ENCODE data around the gene RPN1. TPM values are rescaled to one million over a fixed set of nuclear protein-coding genes. Genes with fewer than 3 reads are reported as not detected.
"Not testable (repeated sequence)": the region's sequence is repeated elsewhere in the genome, so short reads cannot be mapped to it uniquely, and the experiment has no call there.

The RPN1 gene
- total RNA-seq, 1 donor, result 341 TPM

DNA sequence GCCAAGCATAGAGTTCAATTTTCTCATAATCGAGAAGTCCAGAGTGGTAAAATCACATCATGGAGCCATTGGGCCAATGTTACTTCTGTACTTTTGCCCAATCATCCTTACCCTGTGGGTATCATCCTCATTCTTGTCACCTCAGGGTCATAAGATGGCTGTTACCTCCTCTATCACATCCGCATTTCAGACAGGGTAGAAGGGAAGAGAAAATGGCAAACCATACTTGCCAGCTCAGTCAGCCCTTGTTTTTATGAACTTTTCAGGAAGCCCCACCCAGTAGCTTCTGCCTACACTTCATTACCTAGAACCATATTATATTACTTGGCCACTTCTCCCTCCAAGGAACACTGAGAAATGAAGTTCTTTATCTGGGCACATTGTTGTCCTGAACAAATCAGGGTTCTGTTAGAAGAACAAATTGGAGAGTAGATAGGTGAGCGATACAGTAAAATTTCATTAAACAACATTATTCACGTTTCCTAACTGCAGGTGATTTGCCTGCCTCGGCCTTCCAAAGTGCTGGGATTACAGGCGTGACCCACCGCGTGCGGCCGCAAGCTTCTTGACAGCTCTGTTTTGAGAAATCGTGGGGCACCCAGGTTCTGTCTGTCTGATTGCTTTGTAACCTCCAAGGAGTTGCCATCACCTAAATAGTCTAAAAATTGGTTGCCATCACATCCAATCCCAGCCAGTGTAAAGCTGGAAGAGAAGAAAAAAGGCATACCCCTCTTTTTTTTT, 34.5 kb upstream of the RPN1 start:
- DNase-seq (ENCODE audit: low read depth), result no peak
- TF ChIP-seq, protein P1, sequence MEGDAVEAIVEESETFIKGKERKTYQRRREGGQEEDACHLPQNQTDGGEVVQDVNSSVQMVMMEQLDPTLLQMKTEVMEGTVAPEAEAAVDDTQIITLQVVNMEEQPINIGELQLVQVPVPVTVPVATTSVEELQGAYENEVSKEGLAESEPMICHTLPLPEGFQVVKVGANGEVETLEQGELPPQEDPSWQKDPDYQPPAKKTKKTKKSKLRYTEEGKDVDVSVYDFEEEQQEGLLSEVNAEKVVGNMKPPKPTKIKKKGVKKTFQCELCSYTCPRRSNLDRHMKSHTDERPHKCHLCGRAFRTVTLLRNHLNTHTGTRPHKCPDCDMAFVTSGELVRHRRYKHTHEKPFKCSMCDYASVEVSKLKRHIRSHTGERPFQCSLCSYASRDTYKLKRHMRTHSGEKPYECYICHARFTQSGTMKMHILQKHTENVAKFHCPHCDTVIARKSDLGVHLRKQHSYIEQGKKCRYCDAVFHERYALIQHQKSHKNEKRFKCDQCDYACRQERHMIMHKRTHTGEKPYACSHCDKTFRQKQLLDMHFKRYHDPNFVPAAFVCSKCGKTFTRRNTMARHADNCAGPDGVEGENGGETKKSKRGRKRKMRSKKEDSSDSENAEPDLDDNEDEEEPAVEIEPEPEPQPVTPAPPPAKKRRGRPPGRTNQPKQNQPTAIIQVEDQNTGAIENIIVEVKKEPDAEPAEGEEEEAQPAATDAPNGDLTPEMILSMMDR (IDR thresholded peaks at IDR 0.05; ENCODE audit: insufficient read depth, low read length), result no peak
- H3K4me3 ChIP-seq (ENCODE audit: low read depth, low read length), result no peak overlapping the region

DNA sequence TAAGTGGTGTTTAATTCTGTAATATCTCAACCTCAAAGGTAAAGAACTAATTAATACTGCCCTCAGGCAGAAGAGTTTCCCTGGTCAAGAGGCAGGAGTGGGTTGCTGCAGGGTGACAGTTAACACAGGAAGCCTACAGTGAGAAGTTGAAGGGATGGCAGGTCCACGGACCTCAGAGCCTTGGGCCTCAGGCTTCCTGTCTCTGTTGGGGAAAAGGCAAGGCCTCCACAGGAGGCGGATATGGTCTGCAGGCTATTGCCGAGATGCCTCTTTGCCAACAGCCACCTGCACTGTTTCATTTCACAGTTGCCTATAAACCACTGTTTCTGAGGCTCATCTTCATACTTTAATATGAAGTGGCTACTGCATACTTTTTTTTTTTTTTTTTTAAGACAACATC, 33.3 kb upstream of the RPN1 start:
- no peak overlapping the region for H3K4me3 ChIP-seq (ENCODE audit: low read depth, low read length)
- TF ChIP-seq, protein P1 (IDR thresholded peaks at IDR 0.05; ENCODE audit: insufficient read depth, low read length), result no peak
- no peak for DNase-seq (ENCODE audit: low read depth)

DNA sequence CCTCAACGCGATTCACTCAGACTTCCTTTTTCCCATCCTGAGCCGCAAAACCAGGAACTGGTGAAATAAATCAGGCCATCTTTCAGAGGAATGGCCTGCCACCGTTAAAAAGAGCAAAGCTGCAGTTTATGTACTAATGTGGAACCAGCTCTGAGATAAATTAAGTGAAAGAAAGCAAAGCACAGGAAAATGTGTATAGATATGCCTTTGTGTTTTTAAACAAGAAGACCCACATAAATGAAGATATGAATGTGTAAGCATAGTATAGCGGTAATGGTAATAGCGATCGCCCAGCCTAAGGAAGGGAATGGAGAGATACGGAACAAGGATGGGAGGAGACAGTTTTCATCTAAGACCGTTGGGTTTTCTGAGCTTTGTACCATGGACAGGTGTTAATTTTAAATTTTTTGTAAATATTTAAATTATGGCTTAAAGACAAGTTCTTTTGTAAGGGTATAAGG, 30.8 kb upstream of the RPN1 start:
- TF ChIP-seq, protein P1 (IDR thresholded peaks at IDR 0.05; ENCODE audit: insufficient read depth, low read length), result no peak
- DNase-seq (ENCODE audit: low read depth), result no peak
- peak overlapping the region; percentile 86 for H3K4me3 ChIP-seq (ENCODE audit: low read depth, low read length)

DNA sequence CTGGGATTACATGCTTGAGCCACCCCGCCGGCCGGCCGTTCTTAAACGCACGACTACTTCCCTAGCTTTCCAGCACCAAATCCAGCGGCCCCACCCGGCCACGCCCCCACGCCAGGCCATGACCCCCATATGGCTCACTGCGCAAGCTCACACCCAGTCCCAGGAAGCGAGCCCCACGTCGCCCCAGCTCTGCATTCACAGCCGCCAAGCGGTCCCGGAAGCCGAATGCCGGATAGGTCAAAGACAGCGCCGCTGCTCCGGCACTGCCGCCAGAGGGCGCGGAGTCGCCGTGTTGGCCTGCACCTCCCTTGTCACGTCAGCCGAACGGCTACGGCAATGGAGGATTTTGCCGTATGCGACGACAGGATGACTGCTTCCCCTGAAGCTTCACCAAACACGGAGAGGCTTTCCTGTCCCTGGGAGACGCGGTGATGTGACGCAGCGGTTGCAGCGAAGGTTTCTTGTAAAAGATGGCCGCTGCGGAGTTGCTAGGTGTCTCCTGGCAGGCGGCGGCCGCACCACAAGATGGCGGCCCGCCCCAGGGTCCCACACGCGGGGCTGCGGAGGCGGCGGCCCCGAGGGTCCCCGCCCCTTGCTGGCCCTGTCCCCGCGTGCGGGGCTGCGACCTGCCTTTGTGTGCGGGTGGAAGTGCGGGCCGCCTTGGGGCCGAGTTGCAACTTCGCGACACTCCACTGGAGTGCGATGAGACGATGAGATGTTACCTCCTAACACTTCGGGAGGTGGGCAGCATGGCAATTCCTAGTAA, 30.2 kb upstream of the RPN1 start:
- TF ChIP-seq, protein P1 (IDR thresholded peaks at IDR 0.05; ENCODE audit: insufficient read depth, low read length), result peak; percentile 98
- peak; percentile 98 for DNase-seq (ENCODE audit: low read depth)
- H3K4me3 ChIP-seq (ENCODE audit: low read depth, low read length), result peak overlapping the region; percentile 86

DNA sequence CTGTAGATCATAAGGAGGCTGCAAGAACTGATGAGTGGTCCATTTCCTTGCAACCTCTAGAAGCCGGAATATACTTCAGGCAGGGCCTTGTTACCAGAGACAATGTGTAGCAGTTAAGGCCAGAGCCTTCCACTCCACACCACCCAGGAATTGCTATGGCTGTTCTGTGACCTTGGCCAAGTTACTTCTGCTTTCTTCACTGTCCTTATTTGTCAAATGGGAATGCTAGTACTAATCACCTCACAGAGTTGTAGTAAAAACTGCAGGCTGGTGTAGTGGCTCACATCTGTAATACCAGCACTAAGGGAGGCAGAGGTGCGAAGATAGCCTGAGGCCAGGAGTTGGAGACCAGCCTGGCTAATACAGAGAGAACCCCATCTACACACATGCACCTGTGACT, 28.7 kb upstream of the RPN1 start:
- no peak overlapping the region for H3K4me3 ChIP-seq (ENCODE audit: low read depth, low read length)
- TF ChIP-seq, protein P1 (IDR thresholded peaks at IDR 0.05; ENCODE audit: insufficient read depth, low read length), result no peak
- no peak for DNase-seq (ENCODE audit: low read depth)

DNA sequence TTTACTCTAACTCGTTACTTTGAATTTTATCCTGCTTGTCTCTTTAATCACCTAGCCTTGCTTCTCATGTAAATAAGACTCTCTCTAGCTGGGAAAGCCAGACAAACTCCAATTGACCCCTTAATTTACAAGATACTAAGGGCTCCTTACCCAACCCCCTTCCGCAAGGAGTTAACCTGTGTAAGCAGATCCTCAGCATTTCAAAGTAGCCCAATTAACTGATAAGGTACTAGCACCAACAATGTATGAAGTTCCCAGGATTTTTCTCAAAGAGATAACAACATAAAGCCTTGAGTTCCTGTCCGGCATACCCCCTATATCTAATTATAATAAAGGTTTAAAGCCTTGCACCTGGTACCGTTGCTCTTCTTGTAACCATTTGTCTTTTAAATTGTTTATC, 25.2 kb upstream of the RPN1 start:
- not testable (repeated sequence) for H3K4me3 ChIP-seq (ENCODE audit: low read depth, low read length); DNase-seq (ENCODE audit: low read depth)

DNA sequence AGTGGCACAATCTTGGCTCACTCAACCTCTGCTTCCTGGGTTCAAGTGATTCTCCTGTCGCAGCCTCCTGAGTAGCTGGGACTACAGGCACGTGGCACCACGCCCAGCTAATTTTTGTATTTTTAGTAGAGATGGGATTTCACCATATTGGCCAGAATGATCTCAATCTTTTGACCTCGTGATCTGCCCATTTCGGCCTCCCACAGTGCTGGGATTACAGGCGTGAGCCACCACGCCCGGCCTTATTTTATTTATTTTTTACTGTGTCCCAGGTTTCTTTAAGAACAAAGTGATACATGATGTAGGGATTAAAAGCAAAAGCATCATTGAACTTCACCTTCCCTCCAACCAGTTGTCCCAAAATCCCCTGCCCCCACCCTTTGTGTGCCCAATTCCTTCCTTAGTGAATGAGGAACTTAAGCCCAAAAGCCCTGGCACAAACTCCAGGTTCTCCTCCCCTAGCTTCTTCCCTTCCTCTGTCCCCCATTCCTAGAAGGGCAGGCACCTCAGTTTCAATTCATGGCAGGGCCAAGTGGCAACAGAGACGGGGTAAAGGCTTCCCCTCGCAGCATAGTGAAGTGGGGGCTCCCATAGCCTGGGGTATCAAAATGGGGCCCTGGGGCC, 23.7 kb upstream of the RPN1 start:
- no peak overlapping the region for H3K4me3 ChIP-seq (ENCODE audit: low read depth, low read length)
- TF ChIP-seq, protein P1 (IDR thresholded peaks at IDR 0.05; ENCODE audit: insufficient read depth, low read length), result no peak
- no peak for DNase-seq (ENCODE audit: low read depth)

All from fibroblast of the aortic adventitia (primary cell).